ENCODE measurements around the gene LGMN.

The LGMN gene

GRCh38 chr14:92724516-92725340 lies 23.7 kb downstream of the LGMN start:
- no peak for DNase-seq

- no peak for DNase-seq
Observed at GRCh38 chr14:92719890-92720323, 28.5 kb downstream of the LGMN start.

GRCh38 chr14:92719421-92719820 lies 29.0 kb downstream of the LGMN start:
- DNase-seq, result no peak

GRCh38 chr14:92718664-92719063 lies 29.8 kb downstream of the LGMN start:
- no peak for DNase-seq

GRCh38 chr14:92717571-92718042 lies 30.8 kb downstream of the LGMN start:
- no peak for DNase-seq

- no peak for DNase-seq
Observed at GRCh38 chr14:92716131-92716530, 32.3 kb downstream of the LGMN start.

GRCh38 chr14:92714739-92715307 lies 33.6 kb downstream of the LGMN start:
- DNase-seq, result peak; percentile 76 to 81

- DNase-seq, result no peak
Observed at GRCh38 chr14:92712654-92713051, 35.8 kb downstream of the LGMN start.

GRCh38 chr14:92711976-92712653 lies 36.3 kb downstream of the LGMN start:
- no peak for DNase-seq

- DNase-seq, result no peak
Observed at GRCh38 chr14:92710001-92710341, 38.5 kb downstream of the LGMN start.

- DNase-seq, result no peak
Observed at GRCh38 chr14:92709340-92710000, 39.0 kb downstream of the LGMN start.

GRCh38 chr14:92706386-92706785 lies 42.0 kb downstream of the LGMN start:
- no peak for DNase-seq

GRCh38 chr14:92704821-92705220 lies 43.6 kb downstream of the LGMN start:
- DNase-seq, result no peak

GRCh38 chr14:92704036-92704804 lies 44.2 kb downstream of the LGMN start:
- DNase-seq, result no peak

GRCh38 chr14:92703516-92703915 lies 44.9 kb downstream of the LGMN start:
- DNase-seq, result no peak

- no peak for DNase-seq
Observed at GRCh38 chr14:92702441-92702918, 45.9 kb downstream of the LGMN start.

GRCh38 chr14:92701826-92702225 lies 46.6 kb downstream of the LGMN start:
- DNase-seq, result no peak

GRCh38 chr14:92698393-92698792 lies 50.0 kb downstream of the LGMN start:
- DNase-seq, result no peak

GRCh38 chr14:92696366-92696765 lies 52.1 kb downstream of the LGMN start:
- no peak for DNase-seq

GRCh38 chr14:92695562-92695961 lies 52.9 kb downstream of the LGMN start:
- no peak for DNase-seq

GRCh38 chr14:92694807-92695206 lies 53.6 kb downstream of the LGMN start:
- no peak for DNase-seq

- no peak for DNase-seq
Observed at GRCh38 chr14:92693998-92694795, 54.2 kb downstream of the LGMN start.

Measured in activated CD4-positive, alpha-beta T cell treated with anti-CD3 and anti-CD28 coated beads, Interleukin-2, amount 50 U/mL, for 4 hours (primary cell).